ENCODE data around the gene LRRC74B.
"Not testable (repeated sequence)": the region's sequence is repeated elsewhere in the genome, so short reads cannot be mapped to it uniquely, and the experiment has no call there.

The LRRC74B gene

GRCh38 chr22:21070690-21071615 is 25.2 kb downstream of the LRRC74B start:
- Mint-ChIP-seq H3K27me3 (no peaks in the 10 kb centered on the region), H3K4me1 (ENCODE audit: low read depth) (no peaks in the 10 kb centered on the region), H3K36me3 (no peaks in the 10 kb centered on the region), H3K9me3 (ENCODE audit: low read depth) (no peaks in the 10 kb centered on the region), H3K27ac (no peak overlapping the region), H3K4me3 (no peak overlapping the region)

DNA sequence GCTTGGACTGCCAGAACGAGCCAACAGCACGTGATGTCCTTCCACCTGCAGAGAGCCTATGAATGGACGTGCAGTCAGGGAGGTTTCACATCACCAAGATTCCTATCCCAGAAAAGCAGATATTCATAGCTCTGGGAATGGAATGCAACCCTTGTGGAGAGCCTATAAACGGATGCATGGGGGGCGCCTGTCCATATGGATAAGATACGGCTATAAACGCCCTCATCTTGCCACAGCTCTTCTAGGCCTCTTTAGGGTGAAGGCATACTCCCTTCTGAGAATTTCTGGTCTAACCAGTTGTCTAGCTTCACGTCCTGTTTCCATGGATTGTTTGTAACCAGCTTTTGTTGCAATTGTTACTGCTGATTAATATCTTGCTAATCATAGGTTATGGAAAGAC is 26.1 kb downstream of the LRRC74B start:
- not testable (repeated sequence) for H3K4me1 Mint-ChIP-seq (ENCODE audit: low read depth); H3K9me3 Mint-ChIP-seq (ENCODE audit: low read depth); H3K4me3 Mint-ChIP-seq; H3K27ac Mint-ChIP-seq; H3K27me3 Mint-ChIP-seq; H3K36me3 Mint-ChIP-seq

DNA sequence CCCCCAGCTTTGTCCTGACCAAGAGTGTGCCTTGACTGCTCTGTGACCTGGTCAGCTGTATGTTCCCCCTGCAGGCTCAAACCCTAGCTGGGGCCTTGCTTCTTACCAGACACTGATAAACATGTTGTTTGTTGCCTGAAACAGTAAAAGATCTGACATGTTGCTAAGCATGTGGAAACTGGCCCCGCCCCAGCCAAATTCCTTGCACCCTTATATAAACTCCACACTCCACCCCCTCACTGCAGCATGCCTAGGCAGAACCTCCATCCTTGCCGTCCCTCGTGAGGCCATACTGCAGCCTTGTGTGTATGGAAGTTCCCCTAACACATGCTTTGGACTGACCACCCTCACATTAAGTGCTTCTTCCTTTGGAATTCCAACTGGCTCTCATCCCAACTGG is 27.3 kb downstream of the LRRC74B start:
- H3K27ac Mint-ChIP-seq = no peak overlapping the region
- H3K27me3 Mint-ChIP-seq = no peaks in the 10 kb centered on the region
- no peak overlapping the region for H3K4me3 Mint-ChIP-seq
- no peaks in the 10 kb centered on the region for H3K4me1 Mint-ChIP-seq (ENCODE audit: low read depth)
- H3K9me3 Mint-ChIP-seq (ENCODE audit: low read depth) = no peaks in the 10 kb centered on the region
- H3K36me3 Mint-ChIP-seq = no peaks in the 10 kb centered on the region

DNA sequence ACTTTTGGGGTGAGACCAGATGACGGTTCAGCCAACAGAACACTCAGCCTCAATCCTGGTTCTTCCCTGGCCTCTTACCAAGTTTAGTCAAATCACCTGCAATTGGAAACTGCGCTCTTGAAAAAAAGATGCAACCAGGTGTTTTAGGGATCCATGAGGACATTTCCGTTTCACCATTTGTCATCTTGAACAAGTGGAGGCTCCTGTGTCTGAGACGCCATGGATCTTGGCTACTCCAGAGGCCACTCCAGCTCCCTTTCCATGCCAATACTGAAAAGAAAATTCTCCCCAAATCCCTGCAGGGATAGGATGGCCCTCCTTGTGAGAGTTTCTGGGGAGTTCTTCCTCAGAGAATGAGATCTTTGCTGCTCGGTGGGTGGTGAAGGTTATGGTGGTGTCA is 27.7 kb downstream of the LRRC74B start:
- no peaks in the 10 kb centered on the region for H3K9me3 Mint-ChIP-seq (ENCODE audit: low read depth)
- H3K36me3 Mint-ChIP-seq = no peaks in the 10 kb centered on the region
- H3K27me3 Mint-ChIP-seq = no peaks in the 10 kb centered on the region
- no peak overlapping the region for H3K4me3 Mint-ChIP-seq
- no peak overlapping the region for H3K27ac Mint-ChIP-seq
- no peaks in the 10 kb centered on the region for H3K4me1 Mint-ChIP-seq (ENCODE audit: low read depth)

GRCh38 chr22:21074102-21074715 is 28.5 kb downstream of the LRRC74B start:
- Mint-ChIP-seq H3K36me3 (no peaks in the 10 kb centered on the region), H3K4me1 (ENCODE audit: low read depth) (no peaks in the 10 kb centered on the region), H3K27me3 (no peaks in the 10 kb centered on the region), H3K27ac (no peak overlapping the region), H3K4me3 (no peak overlapping the region), H3K9me3 (ENCODE audit: low read depth) (no peaks in the 10 kb centered on the region)

DNA sequence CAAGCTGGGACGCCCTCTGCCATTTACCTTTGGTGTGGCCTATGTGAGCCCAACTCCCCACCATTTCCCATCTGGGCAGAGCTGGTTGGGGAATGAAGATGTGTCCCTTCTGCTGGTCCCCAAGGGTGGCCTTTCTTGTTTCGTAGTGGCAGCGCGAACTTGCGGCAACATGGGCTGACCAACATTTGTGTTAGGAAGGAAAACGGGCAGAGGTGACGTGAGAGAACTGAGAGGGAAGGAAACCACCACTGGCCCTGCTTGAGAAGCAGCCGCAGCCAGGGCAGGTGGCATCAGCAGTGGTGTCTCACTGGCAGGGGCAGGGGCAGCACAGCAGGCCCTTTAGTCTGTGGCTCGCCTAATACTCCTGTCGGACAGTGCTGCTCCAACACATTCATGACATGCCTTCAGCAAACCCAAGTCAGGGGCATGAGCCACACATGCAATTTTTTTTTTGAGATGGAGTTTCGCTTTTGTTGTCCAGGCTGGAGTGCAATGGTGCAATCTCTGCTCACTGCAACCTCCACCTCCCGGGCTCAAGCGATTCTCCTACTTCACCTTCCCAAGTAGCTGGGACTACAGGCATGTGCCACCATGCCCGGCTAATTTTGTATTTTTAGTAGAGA is 29.9 kb downstream of the LRRC74B start:
- H3K27ac Mint-ChIP-seq = no peak overlapping the region
- H3K36me3 Mint-ChIP-seq = no peaks in the 10 kb centered on the region
- H3K27me3 Mint-ChIP-seq = no peaks in the 10 kb centered on the region
- H3K4me1 Mint-ChIP-seq (ENCODE audit: low read depth) = no peaks in the 10 kb centered on the region
- no peaks in the 10 kb centered on the region for H3K9me3 Mint-ChIP-seq (ENCODE audit: low read depth)
- no peak overlapping the region for H3K4me3 Mint-ChIP-seq

GRCh38 chr22:21076912-21077625 is 31.3 kb downstream of the LRRC74B start:
- Mint-ChIP-seq H3K4me3 (no peak overlapping the region), H3K27ac (no peak overlapping the region), H3K27me3 (no peaks in the 10 kb centered on the region), H3K36me3 (no peaks in the 10 kb centered on the region), H3K9me3 (ENCODE audit: low read depth) (no peaks in the 10 kb centered on the region), H3K4me1 (ENCODE audit: low read depth) (no peaks in the 10 kb centered on the region)

GRCh38 chr22:21077884-21078508 is 32.2 kb downstream of the LRRC74B start:
- H3K36me3 Mint-ChIP-seq = no peaks in the 10 kb centered on the region
- no peak overlapping the region for H3K4me3 Mint-ChIP-seq
- no peak overlapping the region for H3K27ac Mint-ChIP-seq
- no peaks in the 10 kb centered on the region for H3K9me3 Mint-ChIP-seq (ENCODE audit: low read depth)
- H3K27me3 Mint-ChIP-seq = no peaks in the 10 kb centered on the region
- H3K4me1 Mint-ChIP-seq (ENCODE audit: low read depth) = no peaks in the 10 kb centered on the region

- Mint-ChIP-seq H3K9me3 (ENCODE audit: low read depth) (no peaks in the 10 kb centered on the region), H3K27ac (no peak overlapping the region), H3K27me3 (no peaks in the 10 kb centered on the region), H3K4me3 (no peak overlapping the region), H3K4me1 (ENCODE audit: low read depth) (no peaks in the 10 kb centered on the region), H3K36me3 (no peaks in the 10 kb centered on the region)
These were observed 33.2 kb downstream of the LRRC74B start for GRCh38 chr22:21078916-21079315.

- no peaks in the 10 kb centered on the region for H3K4me1 Mint-ChIP-seq (ENCODE audit: low read depth)
- H3K9me3 Mint-ChIP-seq (ENCODE audit: low read depth) = no peaks in the 10 kb centered on the region
- H3K36me3 Mint-ChIP-seq = no peaks in the 10 kb centered on the region
- no peak overlapping the region for H3K4me3 Mint-ChIP-seq
- no peak overlapping the region for H3K27ac Mint-ChIP-seq
- H3K27me3 Mint-ChIP-seq = no peaks in the 10 kb centered on the region
These were observed 33.7 kb downstream of the LRRC74B start for GRCh38 chr22:21079493-21079892.

GRCh38 chr22:21080435-21081137 is 34.8 kb downstream of the LRRC74B start:
- H3K9me3 Mint-ChIP-seq (ENCODE audit: low read depth) = no peaks in the 10 kb centered on the region
- H3K4me3 Mint-ChIP-seq = no peak overlapping the region
- no peaks in the 10 kb centered on the region for H3K36me3 Mint-ChIP-seq
- H3K27me3 Mint-ChIP-seq = no peaks in the 10 kb centered on the region
- H3K4me1 Mint-ChIP-seq (ENCODE audit: low read depth) = no peaks in the 10 kb centered on the region
- no peak overlapping the region for H3K27ac Mint-ChIP-seq

GRCh38 chr22:21082248-21082647 is 36.5 kb downstream of the LRRC74B start:
- Mint-ChIP-seq H3K27ac (no peak overlapping the region), H3K9me3 (ENCODE audit: low read depth) (no peaks in the 10 kb centered on the region), H3K27me3 (no peaks in the 10 kb centered on the region), H3K36me3 (no peaks in the 10 kb centered on the region), H3K4me3 (no peak overlapping the region), H3K4me1 (ENCODE audit: low read depth) (no peaks in the 10 kb centered on the region)

DNA sequence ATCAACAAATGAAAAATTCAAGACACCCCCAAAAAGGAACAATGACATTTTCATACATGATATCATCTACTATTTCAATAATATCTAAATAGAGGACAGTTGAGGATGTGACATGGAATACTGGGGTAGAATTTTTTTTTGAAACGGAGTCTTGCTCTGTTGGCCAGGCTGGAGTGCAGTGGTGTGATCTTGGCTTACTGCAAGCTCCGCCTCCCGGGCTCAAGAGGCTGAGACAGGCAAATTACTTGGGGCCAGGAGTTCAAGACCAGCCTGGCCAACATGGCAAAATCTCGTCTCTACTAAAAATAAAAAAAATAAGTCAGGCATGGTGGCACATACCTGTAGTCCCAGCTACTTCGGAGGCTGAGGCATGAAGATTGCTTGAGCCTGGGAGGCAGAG is 41.4 kb downstream of the LRRC74B start:
- peaks cover 2% of the 10 kb centered on the region for H3K27me3 Mint-ChIP-seq
- H3K36me3 Mint-ChIP-seq = no peaks in the 10 kb centered on the region
- no peaks in the 10 kb centered on the region for H3K9me3 Mint-ChIP-seq (ENCODE audit: low read depth)
- H3K27ac Mint-ChIP-seq = no peak overlapping the region
- no peaks in the 10 kb centered on the region for H3K4me1 Mint-ChIP-seq (ENCODE audit: low read depth)
- H3K4me3 Mint-ChIP-seq = no peak overlapping the region

DNA sequence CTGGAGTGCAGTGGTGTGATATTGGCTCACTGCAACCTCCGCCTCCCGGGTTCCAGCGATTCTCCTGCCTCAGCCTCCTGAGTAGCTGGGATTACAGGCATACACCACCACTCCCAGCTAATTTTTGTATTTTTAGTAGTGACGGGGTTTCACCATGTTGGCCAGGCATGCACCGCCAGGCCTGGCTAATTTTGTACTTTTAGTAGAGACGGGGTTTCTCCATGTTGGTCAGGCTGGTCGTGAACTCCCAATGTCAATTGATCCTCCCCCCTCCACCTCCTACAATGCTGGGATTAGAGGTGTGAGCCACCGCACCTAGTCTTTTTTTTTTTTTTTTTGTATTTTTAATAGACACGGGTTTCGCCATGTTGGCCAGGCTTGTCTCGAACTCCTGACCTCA is 42.2 kb downstream of the LRRC74B start:
- not testable (repeated sequence) for H3K4me1 Mint-ChIP-seq (ENCODE audit: low read depth); H3K4me3 Mint-ChIP-seq; H3K27me3 Mint-ChIP-seq; H3K27ac Mint-ChIP-seq; H3K36me3 Mint-ChIP-seq; H3K9me3 Mint-ChIP-seq (ENCODE audit: low read depth)

Data from activated naive CD8-positive, alpha-beta T cell (primary cell).